HG03175 (cell line): ENCODE measurements around the gene CLPTM1L.
"Not testable (repeated sequence)": the region's sequence is repeated elsewhere in the genome, so short reads cannot be mapped to it uniquely, and the experiment has no call there.

Source experiments
- ATAC-seq: cut with Tn5 transposase; IDR thresholded peaks from one replicate; pipeline ENCODE4 v1.9.1; 2021; ENCODE audit warnings: mild to moderate bottlenecking, moderate library complexity; ENCODE audit not compliant: unreplicated experiment

The CLPTM1L gene

GRCh38 chr5:1280177-1281037 lies 64.5 kb downstream of the CLPTM1L start:
- ATAC-seq: no peak

- ATAC-seq: no peak
These were observed 65.3 kb downstream of the CLPTM1L start for GRCh38 chr5:1279443-1280151.

- no peak for ATAC-seq
These were observed 66.0 kb downstream of the CLPTM1L start for GRCh38 chr5:1278656-1279442.

GRCh38 chr5:1278216-1278615 lies 66.7 kb downstream of the CLPTM1L start:
- ATAC-seq: no peak

- no peak for ATAC-seq
These were observed 67.1 kb downstream of the CLPTM1L start for GRCh38 chr5:1277781-1278180.

GRCh38 chr5:1277331-1277730 lies 67.6 kb downstream of the CLPTM1L start:
- no peak for ATAC-seq

- no peak for ATAC-seq
These were observed 68.0 kb downstream of the CLPTM1L start for GRCh38 chr5:1276930-1277329.

GRCh38 chr5:1275397-1276391 lies 69.2 kb downstream of the CLPTM1L start:
- not testable (repeated sequence) for ATAC-seq

GRCh38 chr5:1274471-1274870 lies 70.4 kb downstream of the CLPTM1L start:
- ATAC-seq: no peak

GRCh38 chr5:1273745-1274144 lies 71.2 kb downstream of the CLPTM1L start:
- no peak for ATAC-seq

GRCh38 chr5:1272201-1272600 lies 72.7 kb downstream of the CLPTM1L start:
- ATAC-seq: no peak

GRCh38 chr5:1270933-1271914 lies 73.7 kb downstream of the CLPTM1L start:
- no peak for ATAC-seq

- no peak for ATAC-seq
These were observed 74.5 kb downstream of the CLPTM1L start for GRCh38 chr5:1270426-1270825.

- no peak for ATAC-seq
These were observed 76.2 kb downstream of the CLPTM1L start for GRCh38 chr5:1268666-1269065.

- ATAC-seq: no peak
These were observed 76.8 kb downstream of the CLPTM1L start for GRCh38 chr5:1268056-1268455.
